Liver (tissue), 9 donors: ENCODE results near the gene TBCCD1. TPM values are rescaled to one million over a fixed set of nuclear protein-coding genes. Genes with fewer than 3 reads are reported as not detected.

Experiments
- DNase-seq: peaks from one replicate; pipeline ENCODE4 v3.0.0-alpha.2; 2017; ENCODE audit warnings: low spot score
- H3K27ac ChIP-seq, 2 donors: one replicate each; pipeline ENCODE4 v1.7.0; 2013; ENCODE audit warnings: inconsistent platforms in 2 of 2, low read length in 2 of 2, control low read depth in 1 of 2, low read depth in 1 of 2, mild to moderate bottlenecking in 1 of 2
- H3K27me3 ChIP-seq, 4 donors: one replicate each; pipeline versions ENCODE4 v1.6.1 to v1.7.0; 2013; ENCODE audit warnings: low read length in 3 of 4, inconsistent platforms in 1 of 4, mild to moderate bottlenecking in 1 of 4, moderate library complexity in 1 of 4; ENCODE audit not compliant: control insufficient read depth in 4 of 4, insufficient read depth in 4 of 4
- H3K36me3 ChIP-seq, 4 donors: one replicate each; pipeline versions ENCODE4 v1.6.1 to v1.7.0; 2013; ENCODE audit warnings: low read length in 3 of 4, mild to moderate bottlenecking in 3 of 4, low read depth in 1 of 4, moderate library complexity in 1 of 4; ENCODE audit not compliant: control insufficient read depth in 4 of 4, insufficient read depth in 3 of 4
- H3K4me1 ChIP-seq, 4 donors: one replicate each; pipeline versions ENCODE4 v1.6.1 to v1.7.0; 2013; ENCODE audit warnings: low read length in 3 of 4, mild to moderate bottlenecking in 3 of 4, moderate library complexity in 1 of 4; ENCODE audit not compliant: control insufficient read depth in 4 of 4, insufficient read depth in 4 of 4
- H3K4me3 ChIP-seq, 3 donors: one replicate each; pipeline versions ENCODE4 v1.6.1 to v1.7.0; 2013; ENCODE audit warnings: low read length in 3 of 3, control low read depth in 1 of 3, low read depth in 1 of 3, mild to moderate bottlenecking in 1 of 3
- H3K9ac ChIP-seq, 2 donors: one replicate each; pipeline ENCODE4 v1.7.0; 2013; ENCODE audit warnings: low read length in 2 of 2, mild to moderate bottlenecking in 2 of 2, moderate library complexity in 2 of 2, control low read depth in 1 of 2, low read depth in 1 of 2
- H3K9me3 ChIP-seq, 4 donors: one replicate each; pipeline versions ENCODE4 v1.6.1 to v1.7.0; 2013; ENCODE audit warnings: low read length in 3 of 4; ENCODE audit not compliant: control insufficient read depth in 4 of 4
- CTCF ChIP-seq: fragments of 150-350 bp; IDR thresholded peaks from 2 replicates; pipeline ENCODE4 v1.5.1; 2017; ENCODE audit warnings: improper control_type of control experiment, low read depth, low read length; ENCODE audit not compliant: missing input control
- EGR1 ChIP-seq, 2 donors: IDR thresholded peaks; 2 replicates each; pipeline ENCODE4 v1.6.1; 2016 to 2018; ENCODE audit warnings: antibody characterized with exemption in 2 of 2, low read depth in 2 of 2
- FOXA2 ChIP-seq: IDR thresholded peaks from 2 replicates; pipeline ENCODE4 v1.6.1; 2016; ENCODE audit warnings: antibody characterized with exemption
- GABPA ChIP-seq, 2 donors: IDR thresholded peaks in 1 of 2; conservative IDR thresholded peaks in 1 of 2; 2 replicates each; pipeline ENCODE4 v1.6.1; 2016; ENCODE audit warnings: antibody characterized with exemption in 2 of 2, mild to moderate bottlenecking in 1 of 2, moderate library complexity in 1 of 2
- HNF4A ChIP-seq, 2 donors: conservative IDR thresholded peaks; 2 replicates each; pipeline ENCODE4 v1.6.1; 2016; ENCODE audit warnings: antibody characterized with exemption in 2 of 2, mild to moderate bottlenecking in 2 of 2
- HNF4G ChIP-seq: IDR thresholded peaks from 2 replicates; pipeline ENCODE4 v1.6.1; 2016; ENCODE audit warnings: antibody characterized with exemption
- SP1 ChIP-seq: IDR thresholded peaks from 2 replicates; pipeline ENCODE4 v1.6.1; 2018; ENCODE audit warnings: antibody characterized with exemption, mild to moderate bottlenecking
- YY1 ChIP-seq: IDR thresholded peaks from 2 replicates; pipeline ENCODE4 v1.6.1; 2016; ENCODE audit warnings: antibody characterized with exemption, mild to moderate bottlenecking
- WGBS: extraction: QIAGEN DNeasy Blood & Tissue Kit; methylation state at CpG from one replicate; pipeline ENCODE4 v1.1.7; 2013; 5-methylcytosine and 5-hydroxymethylcytosine counted together
- polyA plus RNA-seq, 2 donors: library from polyadenylated mRNA; stranded (reverse) in 1 of 2; unstranded in 1 of 2; fragments of 200-250 nt in 1 of 2; fragments of >200 nt in 1 of 2; fragmentation: Nextera tagmentation in 1 of 2; extraction: Ambion mirVana in 1 of 2; gene quantifications; one replicate each; pipeline versions ENCODE4 v1.2.1 to v1.2.3, GENCODE V29; 2013 to 2015
- total RNA-seq, 2 donors: library from RNA; depleted of rRNA; stranded (reverse); fragments of >200 nt; gene quantifications; one replicate each; pipeline ENCODE4 v1.2.3, GENCODE V29; 2014
- TF ChIP-seq, protein P1 (sequence below): IDR thresholded peaks from 2 replicates; pipeline ENCODE4 v1.6.1; 2016; ENCODE audit warnings: antibody characterized with exemption
- TF ChIP-seq, protein P2 (sequence below): IDR thresholded peaks from 2 replicates; pipeline ENCODE4 v1.6.1; 2016; ENCODE audit warnings: antibody characterized with exemption, mild to moderate bottlenecking
- TF ChIP-seq, protein P3 (sequence below): IDR thresholded peaks from 2 replicates; pipeline ENCODE4 v1.6.1; 2016; ENCODE audit warnings: antibody characterized with exemption
- TF ChIP-seq, protein P4 (sequence below): IDR thresholded peaks from 2 replicates; pipeline ENCODE4 v1.6.1; 2016; ENCODE audit warnings: antibody characterized with exemption
- donor health status: healthy.
- donor health status: healthy.
- donor health status: healthy.
- donor health status: healthy.
- donor health status: healthy.

The TBCCD1 gene
- total and polyA plus RNA-seq, 4 donors, result 4.9 to 16.2 (median 10.6) TPM

- no peak for DNase-seq
- Histone ChIP-seq H3K4me1 (peaks cover 10 to 45% (median 31%) of the 10 kb centered on the region in 4 donors), H3K9ac (no peak overlapping the region), H3K27ac (no peak overlapping the region), H3K36me3 (no peaks in the 10 kb centered on the region), H3K4me3 (no peak overlapping the region), H3K27me3 (no peaks in the 10 kb centered on the region), H3K9me3 (no peaks in the 10 kb centered on the region)
- TF ChIP-seq CTCF (no peak), FOXA2 (no peak), HNF4G (no peak), YY1 (no peak), HNF4A (conservative IDR thresholded peaks at IDR 0.05) (no peak), EGR1 (IDR thresholded peaks at IDR 0.05; ENCODE audit: low read depth in 2 of 2) (no peak)
- TF ChIP-seq, protein P1, sequence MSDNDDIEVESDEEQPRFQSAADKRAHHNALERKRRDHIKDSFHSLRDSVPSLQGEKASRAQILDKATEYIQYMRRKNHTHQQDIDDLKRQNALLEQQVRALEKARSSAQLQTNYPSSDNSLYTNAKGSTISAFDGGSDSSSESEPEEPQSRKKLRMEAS, result no peak
- TF ChIP-seq, protein P2, sequence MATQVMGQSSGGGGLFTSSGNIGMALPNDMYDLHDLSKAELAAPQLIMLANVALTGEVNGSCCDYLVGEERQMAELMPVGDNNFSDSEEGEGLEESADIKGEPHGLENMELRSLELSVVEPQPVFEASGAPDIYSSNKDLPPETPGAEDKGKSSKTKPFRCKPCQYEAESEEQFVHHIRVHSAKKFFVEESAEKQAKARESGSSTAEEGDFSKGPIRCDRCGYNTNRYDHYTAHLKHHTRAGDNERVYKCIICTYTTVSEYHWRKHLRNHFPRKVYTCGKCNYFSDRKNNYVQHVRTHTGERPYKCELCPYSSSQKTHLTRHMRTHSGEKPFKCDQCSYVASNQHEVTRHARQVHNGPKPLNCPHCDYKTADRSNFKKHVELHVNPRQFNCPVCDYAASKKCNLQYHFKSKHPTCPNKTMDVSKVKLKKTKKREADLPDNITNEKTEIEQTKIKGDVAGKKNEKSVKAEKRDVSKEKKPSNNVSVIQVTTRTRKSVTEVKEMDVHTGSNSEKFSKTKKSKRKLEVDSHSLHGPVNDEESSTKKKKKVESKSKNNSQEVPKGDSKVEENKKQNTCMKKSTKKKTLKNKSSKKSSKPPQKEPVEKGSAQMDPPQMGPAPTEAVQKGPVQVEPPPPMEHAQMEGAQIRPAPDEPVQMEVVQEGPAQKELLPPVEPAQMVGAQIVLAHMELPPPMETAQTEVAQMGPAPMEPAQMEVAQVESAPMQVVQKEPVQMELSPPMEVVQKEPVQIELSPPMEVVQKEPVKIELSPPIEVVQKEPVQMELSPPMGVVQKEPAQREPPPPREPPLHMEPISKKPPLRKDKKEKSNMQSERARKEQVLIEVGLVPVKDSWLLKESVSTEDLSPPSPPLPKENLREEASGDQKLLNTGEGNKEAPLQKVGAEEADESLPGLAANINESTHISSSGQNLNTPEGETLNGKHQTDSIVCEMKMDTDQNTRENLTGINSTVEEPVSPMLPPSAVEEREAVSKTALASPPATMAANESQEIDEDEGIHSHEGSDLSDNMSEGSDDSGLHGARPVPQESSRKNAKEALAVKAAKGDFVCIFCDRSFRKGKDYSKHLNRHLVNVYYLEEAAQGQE, result no peak
- TF ChIP-seq, protein P3, sequence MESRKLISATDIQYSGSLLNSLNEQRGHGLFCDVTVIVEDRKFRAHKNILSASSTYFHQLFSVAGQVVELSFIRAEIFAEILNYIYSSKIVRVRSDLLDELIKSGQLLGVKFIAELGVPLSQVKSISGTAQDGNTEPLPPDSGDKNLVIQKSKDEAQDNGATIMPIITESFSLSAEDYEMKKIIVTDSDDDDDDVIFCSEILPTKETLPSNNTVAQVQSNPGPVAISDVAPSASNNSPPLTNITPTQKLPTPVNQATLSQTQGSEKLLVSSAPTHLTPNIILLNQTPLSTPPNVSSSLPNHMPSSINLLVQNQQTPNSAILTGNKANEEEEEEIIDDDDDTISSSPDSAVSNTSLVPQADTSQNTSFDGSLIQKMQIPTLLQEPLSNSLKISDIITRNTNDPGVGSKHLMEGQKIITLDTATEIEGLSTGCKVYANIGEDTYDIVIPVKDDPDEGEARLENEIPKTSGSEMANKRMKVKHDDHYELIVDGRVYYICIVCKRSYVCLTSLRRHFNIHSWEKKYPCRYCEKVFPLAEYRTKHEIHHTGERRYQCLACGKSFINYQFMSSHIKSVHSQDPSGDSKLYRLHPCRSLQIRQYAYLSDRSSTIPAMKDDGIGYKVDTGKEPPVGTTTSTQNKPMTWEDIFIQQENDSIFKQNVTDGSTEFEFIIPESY, result no peak
- TF ChIP-seq, protein P4, sequence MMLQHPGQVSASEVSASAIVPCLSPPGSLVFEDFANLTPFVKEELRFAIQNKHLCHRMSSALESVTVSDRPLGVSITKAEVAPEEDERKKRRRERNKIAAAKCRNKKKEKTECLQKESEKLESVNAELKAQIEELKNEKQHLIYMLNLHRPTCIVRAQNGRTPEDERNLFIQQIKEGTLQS, result no peak
- 95% methylated on average over 4 of the region's 4 CpGs for WGBS
Measured at GRCh38 chr3:186592682-186593081, 25.5 kb upstream of the TBCCD1 start.

GRCh38 chr3:186590580-186591295 is 23.6 kb upstream of the TBCCD1 start:
- no peak for DNase-seq
- no peaks in the 10 kb centered on the region for H3K9me3 ChIP-seq
- WGBS, result 77% methylated on average over 7 of the region's 7 CpGs
- H3K4me3 ChIP-seq, result no peak overlapping the region
- H3K27ac ChIP-seq, result peak overlapping the region; percentile 5 to 80
- H3K9ac ChIP-seq, result no peak overlapping the region
- TF ChIP-seq HNF4A (conservative IDR thresholded peaks at IDR 0.05), result peak; percentile 13 to 38
- TF ChIP-seq YY1, result no peak
- no peak for TF ChIP-seq SP1
- no peak for TF ChIP-seq FOXA2
- TF ChIP-seq CTCF, result no peak
- TF ChIP-seq GABPA (IDR thresholded peaks at IDR 0.05 in 1 of 2, conservative IDR thresholded peaks at IDR 0.05 in 1 of 2), result no peak
- peaks cover 0 to 6% (median 2%) of the 10 kb centered on the region in 4 donors for H3K36me3 ChIP-seq
- H3K4me1 ChIP-seq, result peaks cover 8 to 36% (median 26%) of the 10 kb centered on the region in 4 donors
- no peaks in the 10 kb centered on the region for H3K27me3 ChIP-seq
